H9 (cell line): ENCODE data around the gene KRTDAP. TPM values are rescaled to one million over a fixed set of nuclear protein-coding genes. Genes with fewer than 3 reads are reported as not detected.
"Not testable (repeated sequence)": the region's sequence is repeated elsewhere in the genome, so short reads cannot be mapped to it uniquely, and the experiment has no call there.

Source experiments
- DNase-seq: peaks from one replicate; pipeline ENCODE4 v3.0.0-alpha.2; 2017
- H2AFZ ChIP-seq: one replicate; pipeline ENCODE4 v1.6.1; 2013; ENCODE audit warnings: mild to moderate bottlenecking, low read length, control low read depth, moderate library complexity
- H2AK5ac ChIP-seq: 2 replicates; pipeline ENCODE4 v1.6.1; 2013; ENCODE audit warnings: low read length, control low read depth, mixed read lengths; ENCODE audit not compliant: insufficient read length
- H2BK120ac ChIP-seq: one replicate; pipeline ENCODE4 v1.6.1; 2013; ENCODE audit warnings: low read depth, mild to moderate bottlenecking, low read length, control low read depth, inconsistent platforms; ENCODE audit not compliant: poor library complexity, severe bottlenecking
- H2BK12ac ChIP-seq: 2 replicates; pipeline ENCODE4 v1.6.1; 2013; ENCODE audit warnings: low read length, control low read depth, mixed read lengths, low read depth; ENCODE audit not compliant: insufficient read length
- H2BK15ac ChIP-seq: 2 replicates; pipeline ENCODE4 v1.6.1; 2013; ENCODE audit warnings: low read depth, low read length, control low read depth
- H2BK20ac ChIP-seq: one replicate; pipeline ENCODE4 v1.6.1; 2013; ENCODE audit warnings: low read depth, mild to moderate bottlenecking, low read length, control low read depth, inconsistent platforms; ENCODE audit not compliant: poor library complexity, severe bottlenecking
- H2BK5ac ChIP-seq: 2 replicates; pipeline ENCODE4 v1.6.1; 2013; ENCODE audit warnings: low read length, control low read depth, mixed read lengths; ENCODE audit not compliant: insufficient read length
- H3K14ac ChIP-seq: 2 replicates; pipeline ENCODE4 v1.6.1; 2013; ENCODE audit warnings: low read length, control low read depth; ENCODE audit not compliant: insufficient read depth
- H3K18ac ChIP-seq: 2 replicates; pipeline ENCODE4 v1.6.1; 2013; ENCODE audit warnings: low read depth, mild to moderate bottlenecking, mixed read lengths, low read length, control low read depth; ENCODE audit not compliant: insufficient read length
- H3K23ac ChIP-seq: 2 replicates; pipeline ENCODE4 v1.6.1; 2013; ENCODE audit warnings: low read length, control low read depth, mixed read lengths, low read depth; ENCODE audit not compliant: insufficient read length
- H3K23me2 ChIP-seq: 2 replicates; pipeline ENCODE4 v1.6.1; 2013; ENCODE audit warnings: low read depth, mild to moderate bottlenecking, mixed read lengths, low read length, control low read depth; ENCODE audit not compliant: insufficient read length, poor library complexity, severe bottlenecking
- H3K27ac ChIP-seq: 2 replicates; pipeline ENCODE4 v1.5.1; 2013; ENCODE audit warnings: low read length, control low read depth, mixed read lengths, low read depth; ENCODE audit not compliant: insufficient read length
- H3K27me3 ChIP-seq: 2 replicates; pipeline ENCODE4 v1.6.1; 2013; ENCODE audit warnings: low read length, control low read depth, inconsistent platforms; ENCODE audit not compliant: insufficient read depth
- H3K4ac ChIP-seq: 2 replicates; pipeline ENCODE4 v1.6.1; 2013; ENCODE audit warnings: low read depth, mild to moderate bottlenecking, control low read depth, inconsistent platforms, low read length, moderate library complexity
- H3K4me1 ChIP-seq: 2 replicates; pipeline ENCODE4 v1.6.1; 2013; ENCODE audit warnings: low read length, control low read depth, inconsistent platforms; ENCODE audit not compliant: insufficient read depth
- H3K4me2 ChIP-seq: 2 replicates; pipeline ENCODE4 v1.6.1; 2013; ENCODE audit warnings: low read length, control low read depth, mixed read lengths; ENCODE audit not compliant: insufficient read length, insufficient read depth
- H3K56ac ChIP-seq: 2 replicates; pipeline ENCODE4 v1.6.1; 2013; ENCODE audit warnings: low read depth, mild to moderate bottlenecking, mixed read lengths, low read length, control low read depth; ENCODE audit not compliant: insufficient read length
- H3K79me1 ChIP-seq: 2 replicates; pipeline ENCODE4 v1.6.1; 2013; ENCODE audit warnings: low read depth, mild to moderate bottlenecking, moderate library complexity, low read length, control low read depth, inconsistent platforms; ENCODE audit not compliant: insufficient read depth, poor library complexity, severe bottlenecking
- H3K79me2 ChIP-seq: 2 replicates; pipeline ENCODE4 v1.6.1; 2013; ENCODE audit warnings: low read length, control low read depth, inconsistent platforms; ENCODE audit not compliant: insufficient read depth
- H3K9ac ChIP-seq: 2 replicates; pipeline ENCODE4 v1.6.1; 2013; ENCODE audit warnings: low read length, control low read depth, mixed read lengths; ENCODE audit not compliant: insufficient read length; ENCODE audit errors: extremely low read depth
- H3K9me3 ChIP-seq: one replicate; pipeline ENCODE4 v1.6.1; 2013; ENCODE audit warnings: low read depth, low read length, inconsistent platforms; ENCODE audit not compliant: control insufficient read depth
- H3T11ph ChIP-seq: one replicate; pipeline ENCODE4 v1.6.1; 2013; ENCODE audit warnings: mild to moderate bottlenecking, low read length, control low read depth, inconsistent platforms
- H4K20me1 ChIP-seq: one replicate; pipeline ENCODE4 v1.6.1; 2013; ENCODE audit not compliant: control insufficient read depth, insufficient read length, insufficient read depth
- H4K5ac ChIP-seq: 2 replicates; pipeline ENCODE4 v1.6.1; 2013; ENCODE audit warnings: low read depth, mild to moderate bottlenecking, mixed read lengths, low read length, control low read depth; ENCODE audit not compliant: insufficient read length
- H4K8ac ChIP-seq: replicated peaks from 2 replicates; pipeline ENCODE4 v1.6.1; 2013; ENCODE audit warnings: low read length, control low read depth, mixed read lengths, low read depth; ENCODE audit not compliant: insufficient read length
- H4K91ac ChIP-seq: 2 replicates; pipeline ENCODE4 v1.6.1; 2013; ENCODE audit warnings: low read depth, mild to moderate bottlenecking, moderate library complexity, mixed read lengths, low read length, control low read depth; ENCODE audit not compliant: insufficient read length
- H3K27ac Mint-ChIP-seq, 3 experiments: 2 replicates in 2 of 3; 3 replicates in 1 of 3; pipeline ENCODE4 v1.8.0; 2020 to 2021; ENCODE audit warnings: mixed read lengths in 3 of 3, mild to moderate bottlenecking in 1 of 3, moderate library complexity in 1 of 3
- H3K27me3 Mint-ChIP-seq: 2 replicates; pipeline ENCODE4 v1.8.0; 2021; ENCODE audit warnings: low read depth, mild to moderate bottlenecking, moderate library complexity, mixed read lengths
- H3K36me3 Mint-ChIP-seq, 3 experiments: 2 replicates in 2 of 3; 3 replicates in 1 of 3; pipeline ENCODE4 v1.8.0; 2020 to 2021; ENCODE audit warnings: low read depth in 3 of 3, mixed read lengths in 3 of 3; ENCODE audit not compliant: insufficient read depth in 1 of 3
- H3K4me1 Mint-ChIP-seq, 2 experiments: 2 replicates each; pipeline ENCODE4 v1.8.0; 2020; ENCODE audit warnings: mixed read lengths in 2 of 2
- H3K4me3 Mint-ChIP-seq, 2 experiments: 2 replicates in 1 of 2; 3 replicates in 1 of 2; pipeline ENCODE4 v1.8.0; 2020 to 2021; ENCODE audit warnings: mild to moderate bottlenecking in 2 of 2, mixed read lengths in 2 of 2, moderate library complexity in 1 of 2
- H3K9me3 Mint-ChIP-seq, 2 experiments: 2 replicates in 1 of 2; 3 replicates in 1 of 2; pipeline ENCODE4 v1.8.0; 2020; ENCODE audit warnings: mild to moderate bottlenecking in 2 of 2, mixed read lengths in 2 of 2, moderate library complexity in 1 of 2
- WGBS: extraction: QIAGEN DNeasy Blood & Tissue Kit; methylation state at CpG from one replicate; pipeline ENCODE4 v1.1.7; 2013; ENCODE audit warnings: missing lambda C conversion rate, low lambda C conversion rate, mixed read lengths; ENCODE audit not compliant: insufficient read length; ENCODE audit errors: extremely low coverage; 5-methylcytosine and 5-hydroxymethylcytosine counted together
- total RNA-seq: library from RNA; stranded (reverse); gene quantifications from 2 replicates; pipeline ENCODE4 v1.2.1, GENCODE V29; 2021
- TF ChIP-seq, protein P1 (sequence below): fragments of 200-600 bp; sonication (generic); conservative IDR thresholded peaks from 3 replicates; pipeline ENCODE4 v1.8.0; 2021; ENCODE audit warnings: antibody characterized with exemption, mild to moderate bottlenecking

KRTDAP gene
- total RNA-seq, 1 experiment from 2014 or later: 0.87 TPM

DNA sequence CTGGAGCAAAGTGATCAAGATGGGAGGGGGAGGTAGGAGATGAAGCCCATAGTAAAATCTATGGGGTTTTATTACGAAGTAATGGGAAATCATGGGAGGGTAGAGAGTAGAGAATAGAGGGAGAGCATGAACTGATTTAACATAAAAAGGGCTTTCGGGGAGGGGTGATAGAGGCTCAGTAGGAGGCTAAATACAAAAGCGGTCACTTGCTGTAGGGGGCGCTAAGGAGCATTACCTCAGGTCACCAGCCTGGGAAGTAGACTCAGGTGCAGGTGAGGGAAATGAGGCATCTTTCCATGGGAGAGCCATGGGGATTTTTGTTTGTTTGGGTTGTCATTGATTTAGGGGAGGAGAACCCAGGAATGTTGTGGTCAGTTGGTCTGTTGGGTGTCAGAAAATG, 14.1 kb downstream of the KRTDAP start:
- Histone ChIP-seq H3K4me1 (no peaks in the 10 kb centered on the region), H3K79me1 (no peaks in the 10 kb centered on the region), H4K20me1 (no peaks in the 10 kb centered on the region), H4K8ac (no peak overlapping the region), H2BK5ac (no peak overlapping the region), H2BK15ac (no peak overlapping the region), H2BK12ac (no peak overlapping the region), H3K9me3 (no peaks in the 10 kb centered on the region), H3T11ph (no peak overlapping the region), H3K4me2 (no peak overlapping the region), H2BK20ac (no peak overlapping the region), H4K5ac (no peak overlapping the region), H3K18ac (no peak overlapping the region), H3K79me2 (no peaks in the 10 kb centered on the region), H3K14ac (no peak overlapping the region), H2AFZ (no peak overlapping the region), H3K9ac (no peak overlapping the region), H3K4ac (no peak overlapping the region), H2BK120ac (no peak overlapping the region), H3K23me2 (no peaks in the 10 kb centered on the region), H3K27ac (no peak overlapping the region), H3K23ac (no peak overlapping the region), H3K56ac (no peak overlapping the region), H4K91ac (no peak overlapping the region), H2AK5ac (no peak overlapping the region), H3K27me3 (no peaks in the 10 kb centered on the region)
- 100% methylated on average over 1 of the region's 4 CpGs for WGBS
- DNase-seq: peak; percentile 62
- TF ChIP-seq, protein P1, sequence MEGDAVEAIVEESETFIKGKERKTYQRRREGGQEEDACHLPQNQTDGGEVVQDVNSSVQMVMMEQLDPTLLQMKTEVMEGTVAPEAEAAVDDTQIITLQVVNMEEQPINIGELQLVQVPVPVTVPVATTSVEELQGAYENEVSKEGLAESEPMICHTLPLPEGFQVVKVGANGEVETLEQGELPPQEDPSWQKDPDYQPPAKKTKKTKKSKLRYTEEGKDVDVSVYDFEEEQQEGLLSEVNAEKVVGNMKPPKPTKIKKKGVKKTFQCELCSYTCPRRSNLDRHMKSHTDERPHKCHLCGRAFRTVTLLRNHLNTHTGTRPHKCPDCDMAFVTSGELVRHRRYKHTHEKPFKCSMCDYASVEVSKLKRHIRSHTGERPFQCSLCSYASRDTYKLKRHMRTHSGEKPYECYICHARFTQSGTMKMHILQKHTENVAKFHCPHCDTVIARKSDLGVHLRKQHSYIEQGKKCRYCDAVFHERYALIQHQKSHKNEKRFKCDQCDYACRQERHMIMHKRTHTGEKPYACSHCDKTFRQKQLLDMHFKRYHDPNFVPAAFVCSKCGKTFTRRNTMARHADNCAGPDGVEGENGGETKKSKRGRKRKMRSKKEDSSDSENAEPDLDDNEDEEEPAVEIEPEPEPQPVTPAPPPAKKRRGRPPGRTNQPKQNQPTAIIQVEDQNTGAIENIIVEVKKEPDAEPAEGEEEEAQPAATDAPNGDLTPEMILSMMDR: peak; percentile 78
- Mint-ChIP-seq H3K9me3 (no peaks in the 10 kb centered on the region), H3K27ac (no peak overlapping the region), H3K4me3 (no peak overlapping the region), H3K4me1 (peaks cover 13 to 18% of the 10 kb centered on the region in 2 experiments), H3K27me3 (peaks cover 8% of the 10 kb centered on the region), H3K36me3 (no peaks in the 10 kb centered on the region)

DNA sequence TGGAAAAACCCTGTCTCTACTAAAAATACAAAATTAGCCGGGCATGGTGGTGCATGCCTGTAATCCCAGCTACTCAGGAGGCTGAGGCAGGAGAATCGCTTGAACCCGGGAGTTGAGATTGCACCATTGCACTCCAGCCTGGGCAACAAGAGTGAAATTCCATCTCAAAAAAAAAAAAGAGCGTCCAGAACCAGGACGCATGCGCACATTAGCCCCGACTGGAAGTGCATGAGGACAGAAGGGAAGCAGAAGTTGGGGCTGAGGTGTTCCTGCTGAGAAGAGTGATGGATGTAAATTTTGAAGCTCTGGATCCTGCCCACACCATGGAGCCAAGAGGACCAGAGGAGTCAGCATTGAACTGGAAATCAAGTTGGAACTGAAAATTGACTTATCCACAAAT, 15.7 kb downstream of the KRTDAP start:
- not testable (repeated sequence) for H3K56ac ChIP-seq, H2BK5ac ChIP-seq, H4K20me1 ChIP-seq, H3T11ph ChIP-seq, H2BK120ac ChIP-seq, H3K23me2 ChIP-seq, H3K27me3 Mint-ChIP-seq, H2AFZ ChIP-seq, H2BK20ac ChIP-seq, H2BK12ac ChIP-seq, H2AK5ac ChIP-seq, H3K79me2 ChIP-seq, H3K27me3 ChIP-seq, H3K14ac ChIP-seq, H3K4me1 ChIP-seq, H4K5ac ChIP-seq, H2BK15ac ChIP-seq, DNase-seq, H3K18ac ChIP-seq, H3K9ac ChIP-seq, H3K79me1 ChIP-seq, H4K8ac ChIP-seq, H3K9me3 Mint-ChIP-seq, H3K23ac ChIP-seq, H3K27ac Mint-ChIP-seq, H3K4me2 ChIP-seq, H3K36me3 Mint-ChIP-seq, H3K9me3 ChIP-seq, H4K91ac ChIP-seq, H3K4ac ChIP-seq, H3K27ac ChIP-seq, H3K4me3 Mint-ChIP-seq
- H3K4me1 Mint-ChIP-seq: peaks cover 23 to 24% of the 10 kb centered on the region in 2 experiments
- no CpG with 5 or more reads among the region's 7 CpGs for WGBS
